ENCODE data around the gene CCDC178.

CCDC178 gene

GRCh38 chr18:32998921-32999320, 441.6 kb downstream of the CCDC178 start:
- TF ChIP-seq EP300 (IDR thresholded peaks at IDR 0.05; ENCODE audit: borderline replicate concordance) (no peak), TAF1 (IDR thresholded peaks at IDR 0.05; ENCODE audit: low read depth) (no peak), RAD21 (IDR thresholded peaks at IDR 0.05; ENCODE audit: low read depth) (no peak), USF1 (IDR thresholded peaks at IDR 0.05) (no peak), FOXM1 (IDR thresholded peaks at IDR 0.05; ENCODE audit: borderline replicate concordance, low read depth) (no peak), ZBTB7A (IDR thresholded peaks at IDR 0.05; ENCODE audit: low read depth) (no peak), CREB1 (IDR thresholded peaks at IDR 0.05; ENCODE audit: low read depth) (no peak), TEAD4 (IDR thresholded peaks at IDR 0.05) (no peak), CEBPB (IDR thresholded peaks at IDR 0.05) (no peak), EGR1 (IDR thresholded peaks at IDR 0.05) (no peak), MAX (IDR thresholded peaks at IDR 0.05) (no peak)
- TF ChIP-seq, protein P1, sequence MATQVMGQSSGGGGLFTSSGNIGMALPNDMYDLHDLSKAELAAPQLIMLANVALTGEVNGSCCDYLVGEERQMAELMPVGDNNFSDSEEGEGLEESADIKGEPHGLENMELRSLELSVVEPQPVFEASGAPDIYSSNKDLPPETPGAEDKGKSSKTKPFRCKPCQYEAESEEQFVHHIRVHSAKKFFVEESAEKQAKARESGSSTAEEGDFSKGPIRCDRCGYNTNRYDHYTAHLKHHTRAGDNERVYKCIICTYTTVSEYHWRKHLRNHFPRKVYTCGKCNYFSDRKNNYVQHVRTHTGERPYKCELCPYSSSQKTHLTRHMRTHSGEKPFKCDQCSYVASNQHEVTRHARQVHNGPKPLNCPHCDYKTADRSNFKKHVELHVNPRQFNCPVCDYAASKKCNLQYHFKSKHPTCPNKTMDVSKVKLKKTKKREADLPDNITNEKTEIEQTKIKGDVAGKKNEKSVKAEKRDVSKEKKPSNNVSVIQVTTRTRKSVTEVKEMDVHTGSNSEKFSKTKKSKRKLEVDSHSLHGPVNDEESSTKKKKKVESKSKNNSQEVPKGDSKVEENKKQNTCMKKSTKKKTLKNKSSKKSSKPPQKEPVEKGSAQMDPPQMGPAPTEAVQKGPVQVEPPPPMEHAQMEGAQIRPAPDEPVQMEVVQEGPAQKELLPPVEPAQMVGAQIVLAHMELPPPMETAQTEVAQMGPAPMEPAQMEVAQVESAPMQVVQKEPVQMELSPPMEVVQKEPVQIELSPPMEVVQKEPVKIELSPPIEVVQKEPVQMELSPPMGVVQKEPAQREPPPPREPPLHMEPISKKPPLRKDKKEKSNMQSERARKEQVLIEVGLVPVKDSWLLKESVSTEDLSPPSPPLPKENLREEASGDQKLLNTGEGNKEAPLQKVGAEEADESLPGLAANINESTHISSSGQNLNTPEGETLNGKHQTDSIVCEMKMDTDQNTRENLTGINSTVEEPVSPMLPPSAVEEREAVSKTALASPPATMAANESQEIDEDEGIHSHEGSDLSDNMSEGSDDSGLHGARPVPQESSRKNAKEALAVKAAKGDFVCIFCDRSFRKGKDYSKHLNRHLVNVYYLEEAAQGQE (IDR thresholded peaks at IDR 0.05; ENCODE audit: low read depth) = no peak

DNA sequence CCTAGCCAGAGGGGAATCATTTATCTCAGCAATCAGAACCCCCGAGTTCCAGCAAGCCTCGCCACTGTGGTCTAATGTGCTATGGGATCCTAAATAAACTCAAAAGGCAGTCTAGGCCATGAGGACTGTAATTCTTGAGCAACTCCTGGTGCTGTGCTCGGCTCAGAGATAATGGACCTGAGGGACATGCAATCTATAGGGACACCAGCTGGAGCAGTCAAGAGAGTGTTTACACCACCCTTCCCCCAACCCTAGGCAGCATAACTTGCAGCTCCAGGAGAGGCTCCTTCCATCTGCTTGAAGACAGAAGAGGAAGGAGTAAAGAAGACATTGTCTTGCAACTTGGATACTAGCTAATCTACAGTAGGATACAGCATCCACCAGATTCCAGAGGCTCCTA, 442.2 kb downstream of the CCDC178 start:
- TF ChIP-seq USF1 (IDR thresholded peaks at IDR 0.05) (no peak), TEAD4 (IDR thresholded peaks at IDR 0.05) (no peak), YY1 (IDR thresholded peaks at IDR 0.05; ENCODE audit: low read depth) (no peak), FOXM1 (IDR thresholded peaks at IDR 0.05; ENCODE audit: borderline replicate concordance, low read depth) (no peak), EGR1 (IDR thresholded peaks at IDR 0.05) (no peak), RAD21 (IDR thresholded peaks at IDR 0.05; ENCODE audit: low read depth) (no peak), ZBTB7A (IDR thresholded peaks at IDR 0.05; ENCODE audit: low read depth) (no peak), TAF1 (IDR thresholded peaks at IDR 0.05; ENCODE audit: low read depth) (no peak), CEBPB (IDR thresholded peaks at IDR 0.05) (no peak), EP300 (IDR thresholded peaks at IDR 0.05; ENCODE audit: borderline replicate concordance) (no peak), MAX (IDR thresholded peaks at IDR 0.05) (no peak), NFIC (IDR thresholded peaks at IDR 0.05) (no peak), TCF12 (IDR thresholded peaks at IDR 0.05; ENCODE audit: low read depth) (no peak), CREB1 (IDR thresholded peaks at IDR 0.05; ENCODE audit: low read depth) (no peak)
- TF ChIP-seq, protein P1 (IDR thresholded peaks at IDR 0.05; ENCODE audit: low read depth) = no peak

GRCh38 chr18:32983721-32984120, 456.8 kb downstream of the CCDC178 start:
- TF ChIP-seq CEBPB (IDR thresholded peaks at IDR 0.05) (no peak), MAX (IDR thresholded peaks at IDR 0.05) (no peak), TEAD4 (IDR thresholded peaks at IDR 0.05) (no peak), CREB1 (IDR thresholded peaks at IDR 0.05; ENCODE audit: low read depth) (no peak), FOXM1 (IDR thresholded peaks at IDR 0.05; ENCODE audit: borderline replicate concordance, low read depth) (no peak), RAD21 (IDR thresholded peaks at IDR 0.05; ENCODE audit: low read depth) (no peak)
- TF ChIP-seq, protein P1 (IDR thresholded peaks at IDR 0.05; ENCODE audit: low read depth) = no peak

GRCh38 chr18:32980896-32981295, 459.6 kb downstream of the CCDC178 start:
- TF ChIP-seq YY1 (IDR thresholded peaks at IDR 0.05; ENCODE audit: low read depth) (no peak), FOXM1 (IDR thresholded peaks at IDR 0.05; ENCODE audit: borderline replicate concordance, low read depth) (no peak), EP300 (IDR thresholded peaks at IDR 0.05; ENCODE audit: borderline replicate concordance) (no peak), TEAD4 (IDR thresholded peaks at IDR 0.05) (no peak), USF1 (IDR thresholded peaks at IDR 0.05) (no peak), TAF1 (IDR thresholded peaks at IDR 0.05; ENCODE audit: low read depth) (no peak)
- TF ChIP-seq, protein P1 (IDR thresholded peaks at IDR 0.05; ENCODE audit: low read depth) = no peak
